Hematopoietic multipotent progenitor cell treated with erythropoietin and hydrocortisone succinate and interleukin-3 and kit ligand, for 8 days (in vitro differentiated cells): Measurements from ENCODE around the gene PDE1C.

Experiments used
- DNase-seq: peaks from one replicate; pipeline ENCODE4 v3.0.0-alpha.2; 2015

Gene PDE1C

GRCh38 chr7:31819031-31819430 lies 251.2 kb downstream of the PDE1C start:
- DNase-seq: no peak

GRCh38 chr7:31816810-31817209 lies 253.4 kb downstream of the PDE1C start:
- DNase-seq: no peak

- no peak for DNase-seq
Observed at GRCh38 chr7:31815796-31816195, 254.4 kb downstream of the PDE1C start.

- no peak for DNase-seq
Observed at GRCh38 chr7:31814187-31814586, 256.0 kb downstream of the PDE1C start.

GRCh38 chr7:31811650-31812461 lies 258.4 kb downstream of the PDE1C start:
- DNase-seq: peak; percentile 6

- DNase-seq: no peak
Observed at GRCh38 chr7:31805209-31805818, 264.9 kb downstream of the PDE1C start.

- no peak for DNase-seq
Observed at GRCh38 chr7:31796375-31796774, 273.8 kb downstream of the PDE1C start.

- no peak for DNase-seq
Observed at GRCh38 chr7:31794851-31795344, 275.3 kb downstream of the PDE1C start.

- no peak for DNase-seq
Observed at GRCh38 chr7:31791881-31792280, 278.3 kb downstream of the PDE1C start.

GRCh38 chr7:31788883-31789680 lies 281.1 kb downstream of the PDE1C start:
- no peak for DNase-seq

- no peak for DNase-seq
Observed at GRCh38 chr7:31788445-31788844, 281.8 kb downstream of the PDE1C start.

- DNase-seq: no peak
Observed at GRCh38 chr7:31786326-31786725, 283.9 kb downstream of the PDE1C start.

- no peak for DNase-seq
Observed at GRCh38 chr7:31785101-31785500, 285.1 kb downstream of the PDE1C start.

GRCh38 chr7:31783221-31783620 lies 287.0 kb downstream of the PDE1C start:
- DNase-seq: no peak

- peak; percentile 58 for DNase-seq
Observed at GRCh38 chr7:31782411-31782991, 287.7 kb downstream of the PDE1C start.

- DNase-seq: no peak
Observed at GRCh38 chr7:31778296-31778695, 291.9 kb downstream of the PDE1C start.

GRCh38 chr7:31776616-31777015 lies 293.6 kb downstream of the PDE1C start:
- DNase-seq: no peak

GRCh38 chr7:31775556-31775955 lies 294.7 kb downstream of the PDE1C start:
- no peak for DNase-seq

- no peak for DNase-seq
Observed at GRCh38 chr7:31772211-31772610, 298.0 kb downstream of the PDE1C start.

GRCh38 chr7:31767686-31768358 lies 302.4 kb downstream of the PDE1C start:
- no peak for DNase-seq

- no peak for DNase-seq
Observed at GRCh38 chr7:31764462-31764861, 305.7 kb downstream of the PDE1C start.

- no peak for DNase-seq
Observed at GRCh38 chr7:31763548-31763947, 306.7 kb downstream of the PDE1C start.

GRCh38 chr7:31761646-31762045 lies 308.6 kb downstream of the PDE1C start:
- no peak for DNase-seq
